GM18520 (cell line): ENCODE data around the gene CD164L2.

Source experiments
- ATAC-seq: cut with Tn5 transposase; IDR thresholded peaks from one replicate; pipeline ENCODE4 v1.9.1; 2021; ENCODE audit not compliant: unreplicated experiment

CD164L2 gene

GRCh38 chr1:27349784-27350662 is 33.1 kb downstream of the CD164L2 start:
- no peak for ATAC-seq

GRCh38 chr1:27348861-27349783 is 34.0 kb downstream of the CD164L2 start:
- no peak for ATAC-seq

- ATAC-seq = no peak
Measured at GRCh38 chr1:27346991-27347624, 36.0 kb downstream of the CD164L2 start.

- ATAC-seq = no peak
Measured at GRCh38 chr1:27346357-27346756, 36.8 kb downstream of the CD164L2 start.

- no peak for ATAC-seq
Measured at GRCh38 chr1:27345272-27345671, 37.9 kb downstream of the CD164L2 start.

- no peak for ATAC-seq
Measured at GRCh38 chr1:27343639-27344025, 39.5 kb downstream of the CD164L2 start.

GRCh38 chr1:27342778-27343638 is 40.1 kb downstream of the CD164L2 start:
- no peak for ATAC-seq

GRCh38 chr1:27342391-27342777 is 40.7 kb downstream of the CD164L2 start:
- ATAC-seq = no peak

GRCh38 chr1:27341525-27342252 is 41.4 kb downstream of the CD164L2 start, which contains the start of gene SYTL1:
TSS of gene SYTL1 (plus strand) at chr1:27342022. CDS start at chr1:27345335, 3,313 bp downstream.
- ATAC-seq = no peak

- no peak for ATAC-seq
Measured at GRCh38 chr1:27339213-27339612, 43.9 kb downstream of the CD164L2 start.

- no peak for ATAC-seq
Measured at GRCh38 chr1:27338751-27339150, 44.4 kb downstream of the CD164L2 start.

GRCh38 chr1:27336756-27337155 is 46.4 kb downstream of the CD164L2 start:
- ATAC-seq = no peak

- ATAC-seq = no peak
Measured at GRCh38 chr1:27335506-27336422, 47.4 kb downstream of the CD164L2 start.

GRCh38 chr1:27333717-27334279 is 49.3 kb downstream of the CD164L2 start:
- no peak for ATAC-seq

GRCh38 chr1:27332536-27333281 is 50.4 kb downstream of the CD164L2 start:
- no peak for ATAC-seq

- ATAC-seq = no peak
Measured at GRCh38 chr1:27331922-27332321, 51.2 kb downstream of the CD164L2 start.

GRCh38 chr1:27331426-27331825 is 51.7 kb downstream of the CD164L2 start:
- ATAC-seq = no peak

- no peak for ATAC-seq
Measured at GRCh38 chr1:27330786-27331185, 52.3 kb downstream of the CD164L2 start.
